Activated effector memory CD4-positive, alpha-beta T cell treated with anti-CD3 and anti-CD28 coated beads, Interleukin-2, amount 50 U/mL, for 16 hours (primary cell): ENCODE measurements around the gene PCK1.

Experiments used
- DNase-seq: peaks from one replicate; pipeline ENCODE4 v3.0.0-alpha.2; 2020

Gene PCK1

DNA sequence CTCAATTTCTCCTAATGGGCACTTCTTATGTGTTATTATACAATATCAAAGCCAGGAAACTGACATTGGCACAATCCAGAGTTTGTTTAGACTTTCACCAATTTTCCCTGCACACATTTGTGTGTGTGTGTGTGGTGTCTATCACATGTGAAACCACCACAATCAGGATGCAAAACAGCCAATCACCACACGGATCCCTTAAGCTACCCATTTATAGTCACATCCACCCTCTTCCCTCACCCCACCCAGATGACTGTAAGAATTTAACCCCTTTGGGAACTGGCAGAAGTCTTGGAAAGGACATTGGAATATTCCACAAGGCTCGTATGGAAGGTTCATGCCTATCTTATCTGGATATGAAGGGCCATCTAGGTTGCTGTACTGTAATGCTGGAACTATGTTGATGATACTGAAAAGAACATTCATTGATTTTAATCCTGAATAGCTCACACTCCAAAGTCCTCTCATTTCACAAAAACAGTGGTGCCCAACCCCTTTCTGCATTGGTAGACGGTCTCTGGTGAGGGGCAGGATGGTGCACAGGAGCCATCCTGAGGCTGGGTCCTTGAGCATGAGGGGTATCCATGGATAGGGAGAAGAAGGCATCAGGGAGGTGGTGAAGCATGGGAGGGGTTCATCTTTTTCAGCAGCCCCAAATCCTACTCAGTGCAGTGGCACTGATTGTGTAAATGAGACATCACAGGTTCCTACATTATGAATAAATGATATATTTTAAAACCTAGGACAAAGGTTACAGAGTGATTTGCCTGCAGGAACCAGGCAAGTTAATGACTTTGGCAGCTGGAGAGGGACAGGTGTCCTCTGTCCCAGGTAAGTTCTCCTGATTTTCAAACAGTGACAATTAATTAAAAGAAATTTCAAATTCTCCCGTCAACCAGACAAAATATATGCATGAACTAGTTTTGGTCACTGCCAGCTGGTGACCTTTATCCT is 23.9 kb upstream of the PCK1 start:
- DNase-seq = no peak

DNA sequence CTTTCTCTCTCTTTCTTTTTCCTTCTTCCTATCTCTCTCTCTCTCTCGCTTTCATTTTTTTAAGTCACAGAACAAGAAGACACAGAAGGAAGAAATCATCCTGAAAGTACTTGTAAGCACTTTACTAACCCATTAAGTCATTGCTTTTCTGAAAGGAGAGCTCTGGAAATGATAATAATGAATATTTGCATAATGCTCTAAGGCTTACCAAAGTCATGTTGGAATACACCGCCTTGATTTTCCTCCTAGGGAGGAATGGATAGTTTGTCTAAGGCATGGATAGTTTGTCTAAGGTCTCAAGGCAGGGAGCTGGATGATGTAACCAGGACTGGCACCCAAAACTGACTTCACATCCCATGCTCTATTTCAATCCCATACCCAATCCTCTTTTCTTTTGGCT is 23.1 kb upstream of the PCK1 start:
- DNase-seq = no peak

DNA sequence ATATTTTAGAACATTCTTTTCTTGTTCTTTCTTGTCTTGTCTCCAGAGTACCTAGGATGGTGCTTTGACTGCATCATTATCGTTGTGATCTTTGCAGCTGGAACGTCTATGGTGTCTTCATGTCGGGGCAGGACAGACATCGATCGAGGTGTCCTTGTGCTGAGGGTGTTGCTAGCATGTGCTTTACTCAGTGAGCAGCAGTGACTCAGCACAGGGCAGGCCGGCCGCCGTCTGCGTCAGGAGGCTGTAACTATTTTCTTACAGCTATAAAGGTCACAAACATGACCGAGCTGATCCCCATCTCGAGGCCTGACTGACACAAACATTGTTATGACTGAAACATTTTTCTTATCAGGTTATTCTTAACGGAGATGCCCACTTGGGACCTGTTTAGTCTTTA is 21.0 kb upstream of the PCK1 start:
- no peak for DNase-seq

DNA sequence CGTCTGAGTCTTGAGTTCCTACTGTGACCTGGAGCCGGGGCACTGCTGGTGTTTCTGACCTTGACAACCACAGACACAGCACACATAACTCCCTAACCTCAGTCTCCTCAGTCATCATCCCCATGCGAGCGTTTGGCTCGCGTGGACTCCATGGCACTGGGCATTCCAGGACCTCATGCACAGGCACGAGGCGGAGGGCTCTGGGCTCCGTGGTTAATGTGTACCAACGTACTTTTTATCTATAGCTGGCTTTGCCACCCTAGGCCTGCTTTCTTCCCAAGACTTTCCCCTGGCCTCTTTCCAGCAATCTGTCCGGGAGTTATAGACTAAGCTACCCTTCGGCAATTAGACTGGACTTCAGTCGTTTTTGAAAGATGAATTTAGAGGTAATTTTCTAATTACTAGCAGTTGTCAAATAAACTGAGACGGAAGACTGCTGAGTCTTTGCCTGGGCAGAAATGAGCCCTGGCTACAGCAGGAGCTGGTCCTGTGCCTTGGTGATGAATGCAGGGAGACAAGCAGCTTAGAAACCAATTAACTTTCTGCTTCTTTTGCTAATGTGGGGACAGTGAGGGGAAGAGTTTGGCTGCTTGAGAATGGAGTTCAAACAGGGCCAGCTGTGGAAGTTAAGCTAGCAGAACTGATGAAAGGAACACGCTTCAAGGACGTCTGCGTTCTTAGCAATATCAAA is 19.9 kb upstream of the PCK1 start:
- no peak for DNase-seq

DNA sequence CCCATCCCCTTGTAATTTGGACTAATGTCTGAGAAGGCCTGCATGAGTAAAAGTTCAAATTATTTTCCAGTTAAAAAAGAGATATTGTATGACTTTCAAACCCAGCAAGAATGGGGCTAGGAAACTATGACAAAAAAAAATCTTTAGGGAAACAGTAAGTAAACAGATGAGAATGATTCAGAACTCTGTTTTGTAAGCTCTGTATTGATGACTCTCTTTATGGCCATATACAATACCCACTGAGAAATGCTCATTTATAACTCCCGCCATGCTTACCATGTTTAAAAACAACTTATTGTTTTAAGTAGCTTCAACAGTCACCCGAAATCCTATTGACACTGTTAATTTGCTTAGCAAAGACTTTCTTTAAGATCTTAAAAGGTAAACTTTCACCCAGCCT is 17.2 kb upstream of the PCK1 start:
- DNase-seq = no peak

DNA sequence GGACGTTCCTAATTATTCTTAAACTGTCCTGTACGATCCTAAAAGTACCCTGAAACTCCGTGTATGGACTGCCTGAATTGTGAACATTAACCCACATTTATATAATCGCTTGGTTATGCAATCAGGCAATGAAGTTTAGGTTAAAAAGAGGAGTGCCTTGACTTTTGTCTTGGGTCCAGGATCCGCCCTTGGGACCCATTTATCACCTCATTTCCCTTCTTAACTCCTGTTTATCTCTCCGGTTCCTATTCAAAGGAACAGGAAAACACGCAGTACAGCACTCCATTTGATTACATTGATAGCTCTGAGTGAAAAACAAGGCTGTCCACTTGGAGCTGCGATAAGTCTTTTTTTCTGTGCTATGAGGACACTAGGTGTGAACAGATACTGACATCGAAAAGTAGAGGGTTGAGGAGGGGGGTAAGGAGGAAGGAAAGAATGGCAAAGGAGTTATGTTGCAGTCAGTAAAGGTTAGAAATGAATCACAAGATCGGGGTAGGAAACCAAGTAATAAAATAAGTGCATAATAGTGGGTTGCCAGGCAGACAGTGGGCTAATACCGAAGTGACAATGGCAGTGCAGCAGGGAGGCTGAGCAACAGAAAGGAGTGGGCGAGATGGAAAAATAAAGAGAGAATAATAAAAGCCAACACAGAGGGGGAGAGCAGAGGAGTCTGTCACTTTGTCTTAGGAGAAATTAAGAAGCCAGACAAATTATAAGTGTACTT is 15.9 kb upstream of the PCK1 start:
- DNase-seq = no peak

DNA sequence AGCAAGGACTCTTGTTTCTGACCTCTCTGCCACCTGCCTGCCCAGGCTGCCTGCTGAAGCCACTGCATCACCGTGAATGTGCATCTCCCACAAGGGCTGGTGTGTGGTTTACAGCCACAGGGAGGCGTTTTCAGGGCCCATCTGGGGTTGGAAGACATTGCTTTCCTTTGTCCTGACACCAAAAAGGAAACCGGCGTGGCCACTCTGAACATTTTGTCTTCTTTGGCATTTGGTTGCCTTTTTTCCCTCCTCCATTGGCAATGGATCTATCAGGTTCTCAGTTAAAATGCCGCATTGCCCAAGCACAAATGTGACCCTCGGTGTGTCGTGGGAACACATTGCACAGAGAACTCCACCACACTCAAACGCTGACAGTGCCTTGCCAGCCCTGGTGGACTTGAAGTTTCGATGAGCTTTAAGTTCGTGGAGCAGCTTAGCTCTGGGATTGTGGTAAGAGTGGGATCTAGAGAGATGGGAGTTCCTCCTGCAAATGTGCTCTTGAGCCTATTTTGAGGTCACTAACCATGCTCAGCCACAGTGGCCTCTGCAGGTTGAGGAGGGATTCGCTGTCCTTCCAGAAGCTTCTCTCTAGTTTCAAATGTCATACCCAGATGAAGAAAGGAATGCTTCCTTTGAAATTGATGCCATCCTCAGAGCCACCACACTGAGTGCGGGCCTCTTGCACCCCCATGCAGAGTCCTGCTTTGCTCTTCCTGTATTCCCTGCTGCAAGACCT is 14.8 kb upstream of the PCK1 start:
- no peak for DNase-seq

DNA sequence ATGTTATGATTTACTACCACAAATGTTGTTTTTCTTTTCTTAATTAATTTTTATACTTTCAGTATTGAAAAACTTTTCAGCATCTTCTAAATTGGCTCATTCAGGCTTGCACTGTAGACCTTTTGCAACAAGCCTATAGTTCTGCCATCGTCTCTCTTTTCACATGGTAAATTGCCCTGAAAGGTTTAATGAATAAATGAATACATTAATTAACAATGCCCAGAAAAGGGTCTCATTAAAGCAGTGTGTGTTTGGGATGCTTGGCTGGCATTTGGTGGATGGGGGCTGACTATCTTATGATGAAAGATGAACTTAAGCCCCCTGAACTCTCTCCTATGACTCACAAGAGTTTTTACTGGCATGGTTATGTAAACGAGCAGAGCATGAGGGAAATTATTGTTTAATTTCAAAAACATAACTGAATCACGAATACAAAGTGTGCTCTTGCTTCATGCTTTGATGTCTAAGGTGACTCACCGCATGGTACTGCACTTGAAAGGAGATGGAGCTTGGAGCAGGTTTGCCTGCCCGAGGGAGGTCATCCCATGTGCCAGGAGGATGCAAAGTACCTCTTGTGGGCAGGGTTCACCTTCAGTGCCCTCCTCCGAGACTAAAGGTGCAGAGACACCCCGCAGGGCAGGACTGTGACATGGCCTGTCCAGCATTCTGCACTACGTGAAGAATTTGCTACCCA is 13.8 kb upstream of the PCK1 start:
- DNase-seq = no peak

DNA sequence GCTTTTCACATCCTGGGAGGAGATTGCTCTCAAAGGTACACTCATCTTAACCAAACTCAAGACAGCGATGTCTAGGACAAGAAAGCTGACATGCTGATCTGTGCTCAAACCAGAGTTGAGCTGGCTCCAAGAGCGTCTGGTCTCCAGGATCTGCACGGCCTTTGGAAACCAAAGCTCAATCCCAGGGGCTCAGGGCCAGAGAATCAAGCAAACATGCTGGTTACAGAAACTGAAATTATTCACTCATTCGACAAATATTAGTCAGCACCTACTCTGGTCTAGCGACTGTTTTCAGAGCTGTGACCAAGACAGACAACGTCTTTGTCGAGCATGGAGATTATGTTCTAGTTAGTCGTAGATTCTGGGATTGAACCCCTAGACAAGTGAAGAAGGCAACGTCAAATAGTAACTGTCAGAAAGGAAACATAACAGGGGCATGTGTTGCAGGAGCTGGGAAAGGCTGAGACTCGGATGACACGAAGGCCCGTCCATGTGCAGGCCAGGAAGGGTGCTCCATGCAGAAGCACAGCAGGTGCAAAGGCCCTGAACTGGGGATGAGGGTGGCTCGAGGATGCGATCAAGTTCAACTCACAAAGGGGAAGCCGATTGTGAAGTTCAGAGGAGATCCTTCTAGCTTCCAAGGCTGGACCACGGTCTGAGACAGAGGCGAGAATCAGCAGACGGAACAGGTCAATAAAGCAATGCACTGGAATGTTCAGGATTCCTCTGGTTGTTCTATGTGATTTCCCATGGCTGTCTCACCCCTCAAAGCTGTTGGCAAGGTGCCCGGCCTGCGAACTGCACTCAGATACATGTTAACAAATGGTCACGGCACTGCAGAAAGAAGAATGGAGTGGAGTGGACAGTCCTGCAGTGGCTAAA is 12.5 kb upstream of the PCK1 start:
- DNase-seq = no peak

DNA sequence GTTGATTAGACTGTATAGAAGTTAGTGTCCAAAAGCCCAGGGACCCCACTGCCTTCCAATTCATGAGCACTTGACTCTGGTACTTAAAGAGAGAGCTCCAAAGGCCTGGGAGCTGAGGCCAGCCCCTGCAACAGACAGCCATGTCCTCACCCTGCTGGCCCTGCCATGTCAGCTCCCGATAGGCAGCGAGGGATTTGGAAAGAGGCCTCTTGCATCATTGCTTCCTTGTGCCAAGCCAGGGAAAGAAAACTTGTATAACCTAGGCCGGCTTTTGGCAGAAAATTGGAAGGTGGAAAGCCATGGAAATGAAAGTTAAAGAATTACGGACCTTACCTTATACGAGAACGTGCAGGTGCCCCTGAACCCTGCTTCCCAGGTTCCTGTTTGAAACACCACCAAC is 8.4 kb upstream of the PCK1 start:
- no peak for DNase-seq

DNA sequence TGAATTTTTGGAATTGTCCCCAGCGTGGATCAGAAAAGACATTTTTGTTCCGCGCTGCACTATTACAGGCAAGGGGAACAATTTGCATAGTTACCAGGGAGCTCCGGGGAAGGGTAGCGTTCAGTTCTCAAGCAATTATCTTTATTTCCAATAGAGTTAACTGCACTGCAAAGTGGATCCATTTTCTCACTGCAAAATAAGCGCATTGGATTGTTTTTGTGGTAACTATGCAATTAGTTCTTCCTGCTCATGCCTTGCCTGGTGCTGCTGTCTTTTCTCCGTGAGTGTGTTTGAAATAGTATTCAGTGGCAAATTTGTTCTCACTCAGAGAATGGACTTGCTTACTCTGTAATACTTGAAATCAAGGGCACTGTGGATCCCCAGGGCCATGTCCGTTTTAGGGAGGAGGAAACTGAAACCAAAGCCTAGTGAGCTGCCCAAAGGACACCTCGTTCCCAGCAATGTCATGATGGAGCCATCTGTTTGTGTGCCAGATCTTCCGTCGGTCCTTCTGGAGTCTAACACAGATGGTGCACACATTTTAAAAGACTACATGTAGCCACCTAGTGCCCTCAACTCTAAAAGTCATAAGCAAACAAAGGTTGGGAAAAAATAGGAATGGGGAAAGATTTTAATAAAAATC is 7.4 kb upstream of the PCK1 start:
- no peak for DNase-seq

DNA sequence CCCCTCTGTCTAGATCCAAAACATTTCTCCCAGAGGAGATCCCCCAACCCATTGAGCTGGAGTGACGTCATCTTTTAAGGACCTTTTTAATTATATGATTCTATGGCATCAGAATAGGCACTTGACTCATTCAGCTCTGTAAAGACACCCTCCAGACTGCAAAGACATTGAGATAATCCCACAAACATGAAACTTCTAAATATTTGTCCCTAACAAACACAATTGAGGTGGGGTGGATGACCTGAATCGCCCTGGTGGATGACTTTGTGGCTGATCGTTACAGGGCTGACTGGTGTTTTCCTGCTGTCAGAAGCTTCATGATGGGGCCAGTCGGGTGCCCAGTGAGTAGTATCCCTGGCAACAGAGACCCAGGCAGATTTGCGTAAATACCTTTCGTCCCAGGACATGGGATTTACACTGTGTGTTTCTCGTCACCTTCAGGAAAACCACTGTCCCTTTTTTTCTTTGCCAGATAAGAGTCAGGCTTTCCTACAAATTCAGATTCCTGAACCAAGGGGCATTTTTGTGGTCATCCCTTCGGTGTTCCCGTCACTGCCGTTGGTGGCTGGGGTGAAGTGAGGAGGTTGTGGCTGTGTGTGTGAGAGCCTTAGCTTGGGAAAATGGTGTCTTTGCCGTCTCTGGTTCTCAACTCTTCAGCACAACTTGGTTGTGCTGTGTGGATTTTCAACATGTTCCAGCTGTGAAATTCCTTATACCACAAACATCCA is 5.3 kb upstream of the PCK1 start:
- no peak for DNase-seq

DNA sequence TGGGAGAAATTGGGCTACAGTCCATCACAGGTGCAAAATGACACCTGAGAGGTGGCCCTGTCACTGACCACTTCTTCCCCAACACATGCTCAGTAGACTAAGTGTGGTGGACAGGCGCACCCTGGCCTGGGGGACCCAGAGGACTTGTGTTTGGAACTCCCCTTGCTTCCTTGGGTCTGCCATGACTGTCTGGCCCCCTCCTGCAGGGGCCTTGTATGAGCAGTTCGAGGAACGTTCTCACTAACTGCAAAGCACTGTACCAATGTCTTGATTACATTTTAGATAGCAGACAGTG is 4.0 kb upstream of the PCK1 start:
- no peak for DNase-seq

DNA sequence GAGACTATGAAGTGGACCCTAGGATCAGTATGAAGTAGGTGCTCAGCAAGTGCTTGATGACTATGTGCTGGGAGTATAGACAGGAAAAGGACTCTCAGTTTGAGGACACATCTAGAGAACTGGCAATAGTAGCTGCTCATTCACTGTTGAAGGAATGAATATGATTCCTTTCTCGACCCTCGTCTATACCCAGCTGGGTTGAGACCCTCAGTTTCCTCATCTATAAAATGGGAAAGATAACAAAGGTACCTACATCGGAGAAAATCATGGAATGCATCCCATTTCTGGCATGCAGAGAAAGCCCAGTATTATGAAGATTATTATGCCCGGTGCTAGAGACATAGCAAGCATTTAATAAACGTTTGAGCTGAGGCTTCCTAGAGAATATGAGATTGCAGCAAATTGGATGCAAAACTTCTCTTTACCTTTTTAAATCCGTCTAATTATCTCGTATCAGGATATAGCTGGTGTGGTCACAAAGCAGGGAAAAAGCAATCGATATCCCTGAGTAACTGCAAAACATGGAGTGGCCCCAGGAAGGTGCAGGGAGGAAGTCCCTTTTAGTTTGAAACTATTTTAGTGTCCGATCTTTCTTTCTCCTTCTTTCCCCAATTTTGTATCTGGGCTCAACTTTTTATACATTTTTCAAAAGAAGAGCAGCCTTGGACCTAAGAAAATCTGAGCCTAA is 2.8 kb upstream of the PCK1 start:
- DNase-seq = no peak

DNA sequence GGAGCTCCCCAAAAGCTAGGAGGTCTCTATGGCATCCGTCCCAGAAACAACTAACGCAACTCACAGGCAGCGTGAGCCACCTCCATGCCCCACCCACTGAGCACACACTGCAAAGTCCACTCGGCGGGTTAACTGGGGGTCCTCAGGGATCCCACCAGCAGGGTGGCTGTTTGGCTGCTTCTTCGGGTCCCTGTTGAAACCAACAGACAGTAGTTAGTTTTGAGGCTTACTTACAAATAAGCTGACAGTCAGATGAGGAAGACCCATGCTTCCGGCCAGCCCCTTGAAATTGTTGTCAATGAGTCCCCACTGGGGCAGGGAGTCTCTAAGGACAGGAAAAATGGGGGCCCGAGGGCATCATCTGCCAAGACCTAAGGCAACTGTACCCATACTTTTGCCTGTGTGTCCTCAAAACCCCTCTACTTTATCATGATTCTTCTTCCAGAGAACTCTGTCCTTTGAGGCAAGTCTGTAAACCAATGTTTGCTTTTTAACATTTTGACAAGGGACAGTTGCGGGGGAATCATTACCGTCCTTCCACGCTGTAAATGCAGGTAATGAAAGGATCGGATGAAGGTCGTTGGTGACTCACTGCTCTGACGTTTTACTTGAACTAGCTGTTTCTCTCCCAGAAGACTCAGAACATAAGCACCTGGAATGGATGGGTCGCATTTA is 2.2 kb upstream of the PCK1 start:
- DNase-seq = no peak

DNA sequence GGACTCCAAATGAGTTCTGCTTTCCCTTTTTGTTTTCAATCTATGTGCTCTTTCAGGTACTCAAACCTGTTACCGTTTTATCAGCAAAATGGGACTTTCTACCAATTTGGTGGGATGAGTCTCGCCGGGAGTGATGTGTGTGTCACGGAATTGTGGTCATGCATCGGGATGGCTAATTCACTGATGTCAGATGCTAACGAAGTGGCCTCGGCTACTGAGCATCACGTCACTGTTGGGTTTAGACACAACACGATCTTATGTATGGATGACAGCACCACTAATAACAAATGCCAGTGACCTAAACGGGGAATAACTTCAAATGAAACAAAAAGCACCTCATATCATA is 1.6 kb upstream of the PCK1 start:
- DNase-seq = no peak

DNA sequence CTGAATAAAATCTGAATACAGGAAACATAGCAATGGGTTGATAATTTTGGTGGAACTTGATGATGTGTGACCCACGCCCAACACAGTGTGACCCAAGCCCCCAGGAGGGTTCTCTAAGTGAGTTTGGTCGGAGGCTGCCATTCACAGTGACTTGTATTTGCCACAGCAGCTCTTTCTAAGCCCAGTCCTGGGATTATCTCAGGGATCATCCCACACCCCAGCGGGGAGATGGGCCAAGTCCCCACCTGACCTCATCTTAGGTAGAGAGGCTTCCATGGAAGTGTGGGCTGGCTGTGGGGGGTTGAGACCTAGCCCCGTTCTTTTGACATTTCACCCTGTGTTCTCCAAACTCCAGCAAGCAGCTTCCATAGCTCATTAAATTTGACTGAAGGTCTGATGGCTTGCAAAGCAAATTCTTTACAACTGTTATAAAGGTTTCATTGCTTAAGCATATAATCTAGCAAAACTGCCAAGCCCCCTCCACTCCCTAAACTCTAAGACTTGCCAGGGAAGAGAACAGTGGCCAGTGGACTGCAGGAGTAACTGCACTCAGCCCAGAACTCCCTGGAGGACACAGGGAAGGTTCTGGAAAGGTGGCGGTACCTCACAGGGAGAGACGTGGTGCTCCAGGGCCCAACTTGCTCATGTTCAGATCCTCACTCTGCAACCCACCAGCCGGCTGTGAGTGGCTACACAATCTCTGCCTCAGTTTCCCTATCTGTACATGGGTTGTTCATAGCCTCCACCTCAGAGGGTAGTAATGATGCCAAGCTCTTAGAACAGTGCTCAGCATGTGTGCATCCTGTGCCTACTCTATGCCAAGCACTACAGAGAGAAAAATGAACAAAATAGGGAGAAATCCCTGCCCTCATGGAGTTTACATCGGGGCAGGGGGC is 1.0 kb upstream of the PCK1 start:
- DNase-seq = no peak
